Adrenal gland (tissue), 12 donors: ENCODE measurements around the gene ARF3. TPM values are rescaled to one million over a fixed set of nuclear protein-coding genes. Genes with fewer than 3 reads are reported as not detected.

Experiments
- DNase-seq, 7 donors: peaks; one replicate each; pipeline ENCODE4 v3.0.0-alpha.2; 2019 to 2020
- H3K27ac ChIP-seq, 5 donors: fragments of 200-600 bp; sonication (generic) in 4 of 5; 1 replicate in 3 of 5; 2 replicates in 2 of 5; pipeline versions ENCODE4 v1.5.1 to v1.8.0; 2016 to 2020; ENCODE audit warnings: mild to moderate bottlenecking in 1 of 5
- H3K27me3 ChIP-seq: fragments of 200-600 bp; 2 replicates; pipeline ENCODE4 v1.8.0; 2021
- H3K36me3 ChIP-seq, 2 donors: fragments of 200-600 bp; replicated peaks in 1 of 2; 1 replicate in 1 of 2; 2 replicates in 1 of 2; pipeline versions ENCODE4 v1.5.1 to v1.8.0; 2018 to 2022
- H3K4me1 ChIP-seq, 2 donors: fragments of 200-600 bp; replicated peaks in 1 of 2; 1 replicate in 1 of 2; 2 replicates in 1 of 2; pipeline versions ENCODE4 v1.5.1 to v1.8.0; 2018 to 2021
- H3K4me3 ChIP-seq, 4 donors: fragments of 200-600 bp; sonication (generic) in 3 of 4; one replicate each; pipeline ENCODE4 v1.5.1; 2016 to 2018
- H3K9me3 ChIP-seq, 3 donors: fragments of 200-600 bp; sonication (generic) in 1 of 3; replicated peaks in 1 of 3; 1 replicate in 2 of 3; 2 replicates in 1 of 3; pipeline versions ENCODE4 v1.5.1 to v1.8.0; 2016 to 2021
- POLR2A ChIP-seq, 2 donors: fragments of 450-650 bp; IDR thresholded peaks; one replicate each; pipeline ENCODE4 v1.6.1; 2017; ENCODE audit warnings: antibody characterized with exemption in 2 of 2, mild to moderate bottlenecking in 2 of 2, moderate library complexity in 1 of 2
- WGBS, 4 donors: extraction: QIAGEN DNeasy Blood & Tissue Kit in 2 of 4; methylation state at CpG; one replicate each; pipeline versions ENCODE4 v1.1.5 to v1.1.7; 2013 to 2017; 5-methylcytosine and 5-hydroxymethylcytosine counted together
- intact Hi-C, 2 donors: fragments of 100-400 bp; cut with DNase I; formaldehyde crosslinking; loops; one replicate each; pipeline versions ENCODE4 v1.14.1 to v1.15.0; 2022 to 2023
- polyA plus RNA-seq, 3 donors: library from polyadenylated mRNA; stranded (reverse); fragments of 200-250 nt in 2 of 3; fragments of 350-450 nt in 1 of 3; fragmentation: Illumina TruSeq in 1 of 3; extraction: RNeasy Lipid Tissue Mini Kit (QIAGEN cat#74804) in 1 of 3; gene quantifications; one replicate each; pipeline ENCODE4 v1.2.3, GENCODE V29; 2013 to 2014
- total RNA-seq, 9 donors: library from RNA; depleted of rRNA in 4 of 9; stranded (reverse); fragments of >200 nt in 4 of 9; fragments of 120-200 nt in 1 of 9; fragmentation: NEBNext Ultra II Directional in 1 of 9; extraction: Animal tissue kit (Norgen Biotek cat#: 25700) in 1 of 9; gene quantifications; one replicate each; pipeline versions ENCODE4 v1.1.0 to v1.2.4, GENCODE V29; 2013 to 2023
- TF ChIP-seq, protein P1 (sequence below), 6 experiments: fragments of 450-650 bp in 4 of 6; fragments of 200-600 bp in 2 of 6; sonication (generic) in 1 of 6; IDR thresholded peaks; 1 replicate in 5 of 6; 2 replicates in 1 of 6; pipeline versions ENCODE4 v1.5.1 to v1.8.0; 2016 to 2021; ENCODE audit warnings: antibody characterized with exemption in 6 of 6, mild to moderate bottlenecking in 2 of 6, moderate library complexity in 1 of 6
- donor health status: healthy with polysubstance abuse.
- donor health status: Bipolar disorder and iron deficiency.
- donor health status: DM: yes; HTN: yes; CAD: no.
- donor health status: DM: no; HTN: no; CAD: no.
- donor health status: DM: no; HTN: no; CAD: no.
- donor health status: DM: yes; HTN: yes; CAD: no.

ARF3 gene
- total and polyA plus RNA-seq, 12 donors = 55.2 to 237 (median 105) TPM

DNA sequence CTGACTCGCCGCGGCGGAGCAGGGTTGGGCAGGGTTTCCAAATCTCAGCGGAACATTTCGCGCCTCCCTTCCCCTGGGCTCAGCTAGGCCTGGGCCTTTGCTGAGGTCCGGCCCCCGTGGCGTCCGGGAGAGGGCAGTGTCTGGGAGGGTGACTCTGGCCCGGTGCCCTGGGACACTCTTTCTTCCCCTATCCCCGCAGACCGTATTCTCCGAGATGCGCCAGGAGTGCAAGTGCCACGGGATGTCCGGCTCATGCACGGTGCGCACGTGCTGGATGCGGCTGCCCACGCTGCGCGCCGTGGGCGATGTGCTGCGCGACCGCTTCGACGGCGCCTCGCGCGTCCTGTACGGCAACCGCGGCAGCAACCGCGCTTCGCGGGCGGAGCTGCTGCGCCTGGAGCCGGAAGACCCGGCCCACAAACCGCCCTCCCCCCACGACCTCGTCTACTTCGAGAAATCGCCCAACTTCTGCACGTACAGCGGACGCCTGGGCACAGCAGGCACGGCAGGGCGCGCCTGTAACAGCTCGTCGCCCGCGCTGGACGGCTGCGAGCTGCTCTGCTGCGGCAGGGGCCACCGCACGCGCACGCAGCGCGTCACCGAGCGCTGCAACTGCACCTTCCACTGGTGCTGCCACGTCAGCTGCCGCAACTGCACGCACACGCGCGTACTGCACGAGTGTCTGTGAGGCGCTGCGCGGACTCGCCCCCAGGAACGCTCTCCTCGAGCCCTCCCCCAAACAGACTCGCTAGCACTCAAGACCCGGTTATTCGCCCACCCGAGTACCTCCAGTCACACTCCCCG, 23.9 kb upstream of the ARF3 start:
- Histone ChIP-seq H3K27me3 (peaks cover 68% of the 10 kb centered on the region), H3K36me3 (no peaks in the 10 kb centered on the region), H3K9me3 (no peaks in the 10 kb centered on the region), H3K27ac (no peak overlapping the region), H3K4me3 (no peak overlapping the region), H3K4me1 (peaks cover 11 to 36% of the 10 kb centered on the region in 2 donors)
- intact Hi-C loops = loop anchor here in 1 of 2 donors (10.0 kb wide), 1 partner anchor 46 kb away; no protein-coding TSS in a partner anchor
- no peak for TF ChIP-seq POLR2A (IDR thresholded peaks at IDR 0.05)
- TF ChIP-seq, protein P1, sequence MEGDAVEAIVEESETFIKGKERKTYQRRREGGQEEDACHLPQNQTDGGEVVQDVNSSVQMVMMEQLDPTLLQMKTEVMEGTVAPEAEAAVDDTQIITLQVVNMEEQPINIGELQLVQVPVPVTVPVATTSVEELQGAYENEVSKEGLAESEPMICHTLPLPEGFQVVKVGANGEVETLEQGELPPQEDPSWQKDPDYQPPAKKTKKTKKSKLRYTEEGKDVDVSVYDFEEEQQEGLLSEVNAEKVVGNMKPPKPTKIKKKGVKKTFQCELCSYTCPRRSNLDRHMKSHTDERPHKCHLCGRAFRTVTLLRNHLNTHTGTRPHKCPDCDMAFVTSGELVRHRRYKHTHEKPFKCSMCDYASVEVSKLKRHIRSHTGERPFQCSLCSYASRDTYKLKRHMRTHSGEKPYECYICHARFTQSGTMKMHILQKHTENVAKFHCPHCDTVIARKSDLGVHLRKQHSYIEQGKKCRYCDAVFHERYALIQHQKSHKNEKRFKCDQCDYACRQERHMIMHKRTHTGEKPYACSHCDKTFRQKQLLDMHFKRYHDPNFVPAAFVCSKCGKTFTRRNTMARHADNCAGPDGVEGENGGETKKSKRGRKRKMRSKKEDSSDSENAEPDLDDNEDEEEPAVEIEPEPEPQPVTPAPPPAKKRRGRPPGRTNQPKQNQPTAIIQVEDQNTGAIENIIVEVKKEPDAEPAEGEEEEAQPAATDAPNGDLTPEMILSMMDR (IDR thresholded peaks at IDR 0.05) = no peak
- peak in 2 of 7 donors; percentile 37 to 55 for DNase-seq
- WGBS, 4 donors = 2 to 7% (median 3%) methylated on average over 4 to 91 of the region's 91 CpGs

DNA sequence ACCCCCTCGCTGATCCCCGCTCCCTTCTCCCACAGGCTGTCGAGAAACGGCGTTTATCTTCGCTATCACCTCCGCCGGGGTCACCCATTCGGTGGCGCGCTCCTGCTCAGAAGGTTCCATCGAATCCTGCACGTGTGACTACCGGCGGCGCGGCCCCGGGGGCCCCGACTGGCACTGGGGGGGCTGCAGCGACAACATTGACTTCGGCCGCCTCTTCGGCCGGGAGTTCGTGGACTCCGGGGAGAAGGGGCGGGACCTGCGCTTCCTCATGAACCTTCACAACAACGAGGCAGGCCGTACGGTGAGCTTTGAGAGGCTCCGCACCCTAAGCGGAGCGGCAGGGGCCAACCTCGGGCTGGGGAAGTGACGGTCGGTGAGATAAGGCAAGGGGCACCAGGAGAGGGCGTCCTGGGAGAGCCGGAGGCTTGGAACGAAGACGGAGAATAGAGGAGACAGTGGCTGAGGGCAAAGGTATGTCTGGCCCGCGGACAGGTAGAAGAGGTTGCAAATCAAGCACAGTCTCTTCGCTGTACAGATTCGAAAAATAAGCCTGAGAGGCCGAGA, 23.2 kb upstream of the ARF3 start:
- intact Hi-C loops = loop anchor here in 1 of 2 donors (10.0 kb wide), 1 partner anchor 46 kb away; no protein-coding TSS in a partner anchor
- TF ChIP-seq POLR2A (IDR thresholded peaks at IDR 0.05) = no peak
- TF ChIP-seq, protein P1 (IDR thresholded peaks at IDR 0.05) = no peak
- no peaks in the 10 kb centered on the region for H3K36me3 ChIP-seq
- H3K4me3 ChIP-seq = peak overlapping the region in 1 of 4 donors; percentile 31
- no peaks in the 10 kb centered on the region for H3K9me3 ChIP-seq
- peaks cover 11 to 36% of the 10 kb centered on the region in 2 donors for H3K4me1 ChIP-seq
- H3K27ac ChIP-seq = no peak overlapping the region
- DNase-seq = no peak
- H3K27me3 ChIP-seq = peaks cover 68% of the 10 kb centered on the region
- WGBS, 4 donors = 0 to 4% (median 4%) methylated on average over 6 to 46 of the region's 46 CpGs

DNA sequence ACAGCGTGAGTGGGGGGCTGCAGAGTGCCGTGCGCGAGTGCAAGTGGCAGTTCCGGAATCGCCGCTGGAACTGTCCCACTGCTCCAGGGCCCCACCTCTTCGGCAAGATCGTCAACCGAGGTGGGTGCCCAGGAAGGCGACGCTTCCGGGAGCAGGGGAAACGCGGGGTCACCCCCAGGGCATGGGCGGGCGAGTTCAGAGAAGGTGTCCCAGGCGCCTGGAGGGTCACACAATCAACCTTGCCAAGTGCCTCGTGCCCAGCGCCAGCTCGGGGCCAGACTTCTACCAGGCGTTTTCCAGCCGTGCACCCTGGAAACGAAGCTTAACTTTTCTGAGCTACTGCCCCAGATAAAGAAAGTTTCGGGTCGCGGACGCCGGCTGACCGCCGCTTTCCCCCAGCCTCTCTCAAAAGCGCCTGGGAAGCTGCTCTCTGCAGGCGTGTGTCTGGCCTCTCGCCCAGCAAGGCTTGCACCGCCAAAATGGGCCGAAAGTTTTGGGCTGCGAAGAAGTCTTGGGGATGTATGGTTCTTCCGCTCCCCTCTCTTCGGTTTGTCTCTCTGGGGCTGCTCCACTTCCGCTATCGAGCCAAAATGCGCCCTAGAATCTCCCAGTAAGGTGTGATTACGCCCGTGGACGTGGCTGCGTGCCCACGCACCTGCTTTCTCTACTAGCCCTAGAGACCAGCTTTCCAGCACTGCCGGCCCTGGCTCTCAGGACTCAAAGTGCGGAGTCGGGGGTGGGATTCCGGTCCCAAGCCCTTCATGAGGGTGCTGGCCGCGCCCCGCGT, 22.5 kb upstream of the ARF3 start:
- Histone ChIP-seq H3K27ac (no peak overlapping the region), H3K4me3 (peak overlapping the region in 2 of 4 donors; percentile 1 to 31), H3K36me3 (no peaks in the 10 kb centered on the region), H3K4me1 (peaks cover 11 to 36% of the 10 kb centered on the region in 2 donors), H3K9me3 (no peaks in the 10 kb centered on the region), H3K27me3 (peaks cover 68% of the 10 kb centered on the region)
- intact Hi-C loops = loop anchor here in 1 of 2 donors (10.0 kb wide), 1 partner anchor 45 kb away; no protein-coding TSS in a partner anchor
- DNase-seq = no peak
- WGBS, 4 donors = 2 to 8% (median 3%) methylated on average over 13 to 55 of the region's 55 CpGs
- no peak for TF ChIP-seq POLR2A (IDR thresholded peaks at IDR 0.05)
- TF ChIP-seq, protein P1 (IDR thresholded peaks at IDR 0.05) = no peak
